HEK293T (cell line): ENCODE data around the gene DUSP11.

ENCODE experiments used
- ARNT ChIP-seq: fragments of 450-650 bp; IDR thresholded peaks from 2 replicates; pipeline ENCODE4 v1.6.1; 2017; ENCODE audit warnings: mild to moderate bottlenecking
- BHLHE40 ChIP-seq: fragments of 450-650 bp; IDR thresholded peaks from 2 replicates; pipeline ENCODE4 v1.6.1; 2016; ENCODE audit warnings: mild to moderate bottlenecking, moderate library complexity, borderline replicate concordance
- ELF4 ChIP-seq: fragments of 450-650 bp; IDR thresholded peaks from 2 replicates; pipeline ENCODE4 v1.6.1; 2017; ENCODE audit warnings: antibody characterized with exemption
- FOXM1 ChIP-seq: fragments of 450-650 bp; IDR thresholded peaks from 2 replicates; pipeline ENCODE4 v1.6.1; 2017; ENCODE audit warnings: mild to moderate bottlenecking, borderline replicate concordance
- L3MBTL2 ChIP-seq: fragments of 450-650 bp; conservative IDR thresholded peaks from 2 replicates; pipeline ENCODE4 v1.6.1; 2016; ENCODE audit warnings: mild to moderate bottlenecking
- SP1 ChIP-seq: fragments of 450-650 bp; IDR thresholded peaks from 2 replicates; pipeline ENCODE4 v1.6.1; 2017
- TARDBP ChIP-seq: fragments of 450-650 bp; IDR thresholded peaks from 2 replicates; pipeline ENCODE4 v1.6.1; 2016
- ZNF384 ChIP-seq: fragments of 450-650 bp; IDR thresholded peaks from 2 replicates; pipeline ENCODE4 v1.6.1; 2016

- TF ChIP-seq L3MBTL2 (no peak), SP1 (no peak), FOXM1 (no peak), ZNF384 (no peak), ELF4 (no peak), ARNT (no peak), BHLHE40 (no peak), TARDBP (no peak)
These were observed 41.3 kb upstream of the DUSP11 start for GRCh38 chr2:73821227-73821626.
